ENCODE data around the gene ST8SIA3. TPM values are rescaled to one million over a fixed set of nuclear protein-coding genes. Genes with fewer than 3 reads are reported as not detected.
"Not testable (repeated sequence)": the region's sequence is repeated elsewhere in the genome, so short reads cannot be mapped to it uniquely, and the experiment has no call there.

Gene ST8SIA3
- total RNA-seq, 2 donors from 2014 or later: not detected

GRCh38 chr18:57390044-57390443 is 37.7 kb downstream of the ST8SIA3 start:
- Mint-ChIP-seq H3K36me3 (peaks cover 5% of the 10 kb centered on the region), H3K27ac (no peak overlapping the region), H3K4me3 (no peak overlapping the region), H3K4me1 (ENCODE audit: low read depth in 2 of 2) (no peaks in the 10 kb centered on the region), H3K9me3 (peaks cover 8% of the 10 kb centered on the region), H3K27me3 (peaks cover 4 to 32% of the 10 kb centered on the region in 2 donors)
- DNase-seq (ENCODE audit: low spot score) (no peak), ATAC-seq (no peak)

- not testable (repeated sequence) for DNase-seq (ENCODE audit: low spot score); ATAC-seq; H3K4me1 Mint-ChIP-seq (ENCODE audit: low read depth in 2 of 2); H3K27ac Mint-ChIP-seq; H3K4me3 Mint-ChIP-seq
- H3K36me3 Mint-ChIP-seq: peaks cover 12% of the 10 kb centered on the region
- peaks cover 17% of the 10 kb centered on the region for H3K9me3 Mint-ChIP-seq
- peaks cover 4 to 37% of the 10 kb centered on the region in 2 donors for H3K27me3 Mint-ChIP-seq
These were observed 42.4 kb downstream of the ST8SIA3 start for GRCh38 chr18:57394749-57395148.

GRCh38 chr18:57396831-57397230 is 44.5 kb downstream of the ST8SIA3 start:
- Mint-ChIP-seq H3K9me3 (peaks cover 13% of the 10 kb centered on the region), H3K36me3 (peaks cover 12% of the 10 kb centered on the region), H3K27me3 (peaks cover 0 to 23% of the 10 kb centered on the region in 2 donors)
- H3K4me1 Mint-ChIP-seq (ENCODE audit: low read depth in 2 of 2); H3K4me3 Mint-ChIP-seq; H3K27ac Mint-ChIP-seq; DNase-seq (ENCODE audit: low spot score); ATAC-seq: not testable (repeated sequence)

- peaks cover 0 to 17% of the 10 kb centered on the region in 2 donors for H3K27me3 Mint-ChIP-seq
- no peak for ATAC-seq
- no peaks in the 10 kb centered on the region for H3K4me1 Mint-ChIP-seq (ENCODE audit: low read depth in 2 of 2)
- peaks cover 13% of the 10 kb centered on the region for H3K9me3 Mint-ChIP-seq
- H3K27ac Mint-ChIP-seq: no peak overlapping the region
- H3K36me3 Mint-ChIP-seq: peaks cover 12% of the 10 kb centered on the region
- H3K4me3 Mint-ChIP-seq: no peak overlapping the region
- DNase-seq (ENCODE audit: low spot score): no peak
These were observed 45.2 kb downstream of the ST8SIA3 start for GRCh38 chr18:57397440-57398132.

- DNase-seq (ENCODE audit: low spot score) (no peak), ATAC-seq (no peak)
- peaks cover 4% of the 10 kb centered on the region for H3K36me3 Mint-ChIP-seq
- peaks cover 7 to 9% of the 10 kb centered on the region in 2 donors for H3K27me3 Mint-ChIP-seq
- H3K4me3 Mint-ChIP-seq: no peak overlapping the region
- H3K27ac Mint-ChIP-seq: no peak overlapping the region
- H3K9me3 Mint-ChIP-seq: peaks cover 4% of the 10 kb centered on the region
- no peaks in the 10 kb centered on the region for H3K4me1 Mint-ChIP-seq (ENCODE audit: low read depth in 2 of 2)
These were observed 52.0 kb downstream of the ST8SIA3 start for GRCh38 chr18:57404345-57404744.

GRCh38 chr18:57409650-57410049 is 57.3 kb downstream of the ST8SIA3 start:
- Mint-ChIP-seq H3K4me3 (no peak overlapping the region), H3K27ac (no peak overlapping the region), H3K4me1 (ENCODE audit: low read depth in 2 of 2) (no peaks in the 10 kb centered on the region), H3K27me3 (peaks cover 7 to 34% of the 10 kb centered on the region in 2 donors), H3K36me3 (peaks cover 4% of the 10 kb centered on the region), H3K9me3 (peaks cover 4% of the 10 kb centered on the region)
- DNase-seq (ENCODE audit: low spot score) (no peak), ATAC-seq (no peak)

GRCh38 chr18:57410749-57411148 is 58.4 kb downstream of the ST8SIA3 start:
- H3K27ac Mint-ChIP-seq: no peak overlapping the region
- ATAC-seq (no peak), DNase-seq (ENCODE audit: low spot score) (no peak)
- no peak overlapping the region for H3K4me3 Mint-ChIP-seq
- H3K36me3 Mint-ChIP-seq: peaks cover 4% of the 10 kb centered on the region
- no peaks in the 10 kb centered on the region for H3K4me1 Mint-ChIP-seq (ENCODE audit: low read depth in 2 of 2)
- H3K27me3 Mint-ChIP-seq: peaks cover 11 to 41% of the 10 kb centered on the region in 2 donors
- H3K9me3 Mint-ChIP-seq: peaks cover 8% of the 10 kb centered on the region

- Mint-ChIP-seq H3K9me3 (peaks cover 14% of the 10 kb centered on the region), H3K27ac (no peak overlapping the region), H3K27me3 (peaks cover 13 to 52% of the 10 kb centered on the region in 2 donors), H3K36me3 (no peaks in the 10 kb centered on the region), H3K4me1 (ENCODE audit: low read depth in 2 of 2) (no peaks in the 10 kb centered on the region), H3K4me3 (no peak overlapping the region)
- DNase-seq (ENCODE audit: low spot score): no peak
- no peak for ATAC-seq
These were observed 64.2 kb downstream of the ST8SIA3 start for GRCh38 chr18:57416542-57416941.

Other genes with a start within 250 kb of the ST8SIA3 start
- gene BOD1L2, start 205.5 kb upstream of the ST8SIA3 start, total RNA-seq: not detected
- under 1 TPM; 0.10 to 0.39 TPM for gene ONECUT2, start 82.8 kb downstream of the ST8SIA3 start, total RNA-seq
- gene FECH, start 234.1 kb downstream of the ST8SIA3 start, total RNA-seq: 10 to 100 TPM; 23.8 to 24.5 TPM

All from natural killer cell treated with Interleukin-12 subunit alpha and Interleukin-12 subunit beta and Interleukin-15 and Interleukin-18, amount 100 ng/mL, for 72 hours (primary cell).